ENCODE measurements around the gene MTARC1.

MTARC1 gene

DNA sequence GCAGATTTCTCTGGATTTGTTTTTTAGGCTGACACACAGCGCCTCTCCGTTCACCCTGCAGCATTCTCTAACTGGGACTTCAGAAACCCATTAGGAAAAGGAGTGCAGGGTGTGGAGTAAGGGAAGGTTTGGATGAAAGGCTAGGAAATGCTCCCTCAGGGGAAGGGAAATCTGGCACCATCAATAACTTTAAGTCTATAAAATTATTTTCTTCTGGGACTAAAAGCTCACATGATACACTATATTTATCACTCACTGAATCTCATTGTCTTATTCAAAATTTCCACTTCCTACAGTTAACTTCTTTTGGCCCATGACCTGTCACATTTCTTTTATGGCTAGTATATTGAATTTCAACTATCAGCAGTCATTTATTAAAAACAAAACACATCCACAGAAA is 46.7 kb downstream of the MTARC1 start:
- DNase-seq (ENCODE audit: low read depth in 2 of 2), result no peak

DNA sequence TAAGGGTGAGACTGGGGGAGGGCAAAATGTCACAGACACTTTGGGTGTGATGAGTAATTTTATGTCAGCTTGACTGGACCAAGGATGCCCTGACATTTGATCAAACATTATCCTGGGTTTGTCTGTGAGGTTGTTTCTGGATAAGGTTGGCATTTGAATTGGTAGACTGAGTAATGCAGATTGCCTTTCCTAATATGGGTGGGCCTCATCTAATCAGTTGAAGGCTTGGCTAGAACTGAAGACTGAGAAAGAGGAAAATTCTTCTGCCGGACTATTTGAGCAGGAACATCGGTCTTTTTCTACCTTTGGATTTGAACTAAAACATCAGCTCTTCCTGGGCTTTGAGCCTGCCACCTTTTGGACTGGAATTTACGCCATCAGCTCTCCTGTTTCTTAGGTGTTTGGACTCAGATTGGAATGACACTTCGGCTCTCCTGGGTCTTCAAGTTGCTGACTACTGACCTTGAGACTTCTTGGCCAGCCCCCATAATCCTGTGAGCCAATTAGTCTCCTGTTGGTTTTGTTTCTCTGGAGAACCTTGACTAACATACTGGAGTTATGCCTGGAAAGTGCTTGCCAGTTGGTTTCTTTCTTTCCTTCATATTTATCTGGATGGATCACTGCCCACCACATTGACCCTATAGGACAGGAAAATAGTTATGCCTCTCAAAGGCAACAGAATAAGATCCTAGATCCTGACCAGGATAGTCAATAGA is 47.6 kb downstream of the MTARC1 start:
- no peak for DNase-seq (ENCODE audit: low read depth in 2 of 2)
